ENCODE measurements around the gene TPRX1.

DNA sequence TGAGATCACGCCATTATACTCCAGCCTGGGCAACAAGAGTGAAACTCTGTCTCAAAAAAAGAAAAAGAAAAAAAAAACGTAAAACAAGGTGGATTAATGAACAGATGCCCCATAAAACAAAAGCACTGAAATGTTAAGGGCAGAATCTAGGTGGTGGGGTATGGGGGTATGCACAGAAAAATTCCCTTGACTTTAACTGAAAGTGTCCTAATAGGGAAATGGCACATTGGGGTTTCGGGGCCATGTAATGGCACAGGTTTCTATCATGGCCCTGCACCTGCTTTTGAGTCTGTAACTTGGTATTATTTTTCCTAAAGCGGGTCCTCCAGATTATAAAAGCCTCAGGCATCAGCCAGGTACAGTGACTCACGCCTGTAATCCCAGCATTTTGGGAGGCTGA, 42.8 kb downstream of the TPRX1 start:
- no peak for TF ChIP-seq EZH2 (IDR thresholded peaks at IDR 0.05; ENCODE audit: insufficient read depth, poor library complexity, severe bottlenecking)
- TF ChIP-seq EZH2phosphoT487 (IDR thresholded peaks at IDR 0.05; ENCODE audit: insufficient read depth, low read depth): no peak
